ENCODE results near the gene GTPBP4.

DNA sequence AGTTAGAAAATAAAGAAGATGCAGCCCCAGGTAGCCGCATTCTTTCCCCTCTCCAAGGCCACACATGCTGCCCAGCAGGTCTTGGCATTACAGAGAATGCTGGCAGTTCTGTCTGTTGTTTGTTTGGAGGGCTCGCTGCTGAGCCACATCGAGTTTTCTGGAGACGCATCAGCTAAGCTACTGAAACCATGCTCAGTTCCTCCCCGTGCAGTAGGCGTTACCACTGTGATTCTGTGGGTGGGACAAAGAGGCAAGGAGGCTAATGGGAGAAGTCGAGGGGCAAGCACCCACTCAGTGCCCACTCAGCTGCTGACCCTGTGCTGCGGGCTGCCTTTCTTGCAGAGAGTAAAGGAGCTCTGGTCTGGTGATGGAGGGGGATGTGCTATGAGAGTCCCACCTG is 15.5 kb upstream of the GTPBP4 start:
- TF ChIP-seq POLR2AphosphoS5 (IDR thresholded peaks at IDR 0.05; ENCODE audit: low read depth, low read length) (no peak), POLR2A (IDR thresholded peaks at IDR 0.05; ENCODE audit: low read depth, low read length) (no peak), TAF1 (IDR thresholded peaks at IDR 0.05; ENCODE audit: low read depth, low read length) (no peak), POU2F2 (IDR thresholded peaks at IDR 0.05; ENCODE audit: low read depth, low read length) (no peak), PAX5 (IDR thresholded peaks at IDR 0.05; ENCODE audit: insufficient read depth, low read length, severe bottlenecking) (no peak)
